Measurements from ENCODE around the gene FRYL. TPM values are rescaled to one million over a fixed set of nuclear protein-coding genes. Genes with fewer than 3 reads are reported as not detected.

Gene FRYL
- total and polyA plus RNA-seq, 2 of the 8 experiments (the other 6 are each of a cell fraction or from before 2014, with no cell fraction given), result 8.0 to 36.5 TPM

DNA sequence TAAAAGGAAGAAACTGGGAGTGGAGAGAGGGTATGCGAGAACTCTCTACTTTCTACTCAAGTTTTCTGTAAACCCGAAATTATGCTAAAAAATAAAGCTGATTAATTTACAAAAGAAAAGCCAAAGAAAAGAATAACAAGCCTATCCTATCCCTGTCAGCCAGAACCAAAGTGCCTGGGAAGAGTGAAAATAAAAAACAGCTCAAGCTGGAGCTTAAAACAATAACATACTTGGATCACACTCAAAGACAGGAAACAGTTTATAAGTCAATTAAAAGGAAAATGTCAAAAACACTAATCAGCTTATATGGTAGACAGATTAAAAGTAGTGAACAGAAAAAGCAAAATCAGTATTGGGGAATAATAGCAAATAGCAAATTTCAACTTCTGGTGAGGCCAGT is 139.4 kb downstream of the FRYL start:
- peaks cover 2% of the 10 kb centered on the region in 2 experiments for H4K20me1 ChIP-seq (replicated peaks in 1 of 2; ENCODE audit: control insufficient read depth in 1 of 2, insufficient read depth in 2 of 2, low read length in 2 of 2)
- FAIRE-seq, result no peak
- CTCF ChIA-PET (ENCODE audit: partially characterized antibody), result interaction anchor here (1.2 kb wide), 1 partner anchor 134 kb away, joined by 3 read pairs; no protein-coding TSS in a partner anchor

More for the DNA sequence above, 139.4 kb downstream of the FRYL start:
- no peak overlapping the region for H3K9ac ChIP-seq (replicated peaks in 1 of 4; ENCODE audit: extremely low read depth in 1 of 4, low read depth in 3 of 4, low read length in 3 of 4)
- DNase-seq (ENCODE audit: low read depth in 1 of 2, low spot score in 2 of 2), result no peak
- no peak overlapping the region for H3K56ac ChIP-seq (replicated peaks; ENCODE audit: insufficient read length, low read depth, low read length)
- POLR2A ChIA-PET (ENCODE audit: partially characterized antibody), result no interaction called here
- H3K23me2 ChIP-seq (ENCODE audit: low read depth, low read length), result no peaks in the 10 kb centered on the region
- H3K4me3 ChIP-seq (ENCODE audit: extremely low read depth in 1 of 4, insufficient read depth in 2 of 4, low read depth in 3 of 4, low read length in 4 of 4), result no peak overlapping the region
- H3K27ac ChIP-seq (ENCODE audit: low read depth, low read length), result no peak overlapping the region
- no peak overlapping the region for H2BK20ac ChIP-seq (ENCODE audit: low read length)
- H2AK5ac ChIP-seq (ENCODE audit: low read depth, low read length), result no peak overlapping the region
- no peak overlapping the region for H2BK15ac ChIP-seq (ENCODE audit: low read length)
- no peak overlapping the region for H4K91ac ChIP-seq (replicated peaks; ENCODE audit: insufficient read length, low read length)
- H3K9me3 ChIP-seq (ENCODE audit: insufficient read depth in 2 of 2, low read depth in 1 of 2, low read length in 1 of 2), result no peaks in the 10 kb centered on the region
- no peak overlapping the region for H2AFZ ChIP-seq (ENCODE audit: low read length)
- no peak overlapping the region for H2BK12ac ChIP-seq (ENCODE audit: low read depth, low read length)
- no peaks in the 10 kb centered on the region for H3K27me3 ChIP-seq (replicated peaks in 1 of 4; ENCODE audit: control insufficient read depth in 3 of 4, extremely low read depth in 1 of 4, insufficient read depth in 3 of 4, low read length in 3 of 4)
- H2BK120ac ChIP-seq (replicated peaks; ENCODE audit: low read depth, low read length), result no peak overlapping the region
- H4K8ac ChIP-seq (ENCODE audit: extremely low read depth, insufficient read depth, low read length), result no peak overlapping the region
- no peak for TF ChIP-seq TAF7 (optimal IDR thresholded peaks at IDR 0.05; ENCODE audit: borderline replicate concordance, low read depth, low read length)
- TF ChIP-seq NRF1 (IDR thresholded peaks at IDR 0.05; ENCODE audit: low read depth, low read length), result no peak
- TF ChIP-seq TEAD4 (IDR thresholded peaks at IDR 0.05; ENCODE audit: low read depth, low read length), result no peak
- TF ChIP-seq BRCA1 (IDR thresholded peaks at IDR 0.05; ENCODE audit: low read depth, low read length), result no peak
- TF ChIP-seq MAFK (IDR thresholded peaks at IDR 0.05; ENCODE audit: low read depth, low read length), result no peak
- TF ChIP-seq FOSL1 (IDR thresholded peaks at IDR 0.05; ENCODE audit: insufficient read depth, low read depth, low read length), result no peak
- no peak for TF ChIP-seq POU5F1 (IDR thresholded peaks at IDR 0.05; ENCODE audit: low read depth, low read length)
- TF ChIP-seq JUND (IDR thresholded peaks at IDR 0.05; ENCODE audit: low read length), result no peak
- TF ChIP-seq RBBP5 (IDR thresholded peaks at IDR 0.05; ENCODE audit: borderline replicate concordance, low read depth, low read length), result no peak
- TF ChIP-seq SAP30 (IDR thresholded peaks at IDR 0.05; ENCODE audit: insufficient read depth, insufficient replicate concordance, low read length), result no peak
- TF ChIP-seq TCF12 (IDR thresholded peaks at IDR 0.05; ENCODE audit: low read depth, low read length), result no peak
- TF ChIP-seq, protein P1, sequence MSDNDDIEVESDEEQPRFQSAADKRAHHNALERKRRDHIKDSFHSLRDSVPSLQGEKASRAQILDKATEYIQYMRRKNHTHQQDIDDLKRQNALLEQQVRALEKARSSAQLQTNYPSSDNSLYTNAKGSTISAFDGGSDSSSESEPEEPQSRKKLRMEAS (IDR thresholded peaks at IDR 0.05), result no peak
- TF ChIP-seq POLR2AphosphoS5 (IDR thresholded peaks at IDR 0.05; ENCODE audit: low read depth, low read length), result no peak
- TF ChIP-seq RFX5 (IDR thresholded peaks at IDR 0.05; ENCODE audit: borderline replicate concordance, low read depth, low read length), result no peak
- WGBS, 2 experiments (ENCODE audit: extremely low coverage in 1 of 2, insufficient coverage in 1 of 2, insufficient read length in 1 of 2, insufficient replicate concordance in 2 of 2, low coverage in 1 of 2, low lambda C conversion rate in 2 of 2, missing lambda C conversion rate in 1 of 2), result 78% methylated on average over 2 of the region's 2 CpGs; no CpG with 5 or more reads in 1 of the 2 experiments
- H3K79me2 ChIP-seq (ENCODE audit: control insufficient read depth in 1 of 2, insufficient read depth in 2 of 2, low read length in 2 of 2), result peaks cover 0 to 18% of the 10 kb centered on the region in 2 experiments; a peak in 2 of 4 replicates
- H3K4me2 ChIP-seq (ENCODE audit: insufficient read depth in 1 of 2, low read depth in 2 of 2, low read length in 2 of 2), result no peak overlapping the region
- no peaks in the 10 kb centered on the region for H3K79me1 ChIP-seq (ENCODE audit: low read depth, low read length)
- H3K18ac ChIP-seq (ENCODE audit: extremely low read depth, low read length), result no peak overlapping the region
- no peak overlapping the region for H3K23ac ChIP-seq (ENCODE audit: insufficient read length)
- no peak overlapping the region for H3K14ac ChIP-seq (ENCODE audit: insufficient read length)
- H2BK5ac ChIP-seq (ENCODE audit: low read depth, low read length), result no peak overlapping the region
- H4K5ac ChIP-seq (ENCODE audit: insufficient read length, low read depth, low read length), result no peak overlapping the region
- no peaks in the 10 kb centered on the region for H3K4me1 ChIP-seq (replicated peaks in 1 of 4; ENCODE audit: control insufficient read depth in 3 of 4, insufficient read depth in 4 of 4, low read length in 3 of 4)
- H3K4ac ChIP-seq (replicated peaks; ENCODE audit: insufficient read length, low read depth, low read length), result no peak overlapping the region
- H3K36me3 ChIP-seq (ENCODE audit: control insufficient read depth in 2 of 4, insufficient read depth in 4 of 4, low read length in 3 of 4), result no peaks in the 10 kb centered on the region

Data from H1 (cell line).